HG02623 (cell line): ENCODE measurements around the gene TMC3.
"Not testable (repeated sequence)": the region's sequence is repeated elsewhere in the genome, so short reads cannot be mapped to it uniquely, and the experiment has no call there.

Experiments used
- ATAC-seq: cut with Tn5 transposase; IDR thresholded peaks from one replicate; pipeline ENCODE4 v1.9.1; 2021; ENCODE audit warnings: moderate library complexity; ENCODE audit not compliant: unreplicated experiment

Gene TMC3

GRCh38 chr15:81373775-81374395, at the start of gene TMC3:
Gene TMC3 (minus strand): TSS chr15:81374213. CDS start chr15:81374077, 136 bp downstream.
- ATAC-seq, result no peak

DNA sequence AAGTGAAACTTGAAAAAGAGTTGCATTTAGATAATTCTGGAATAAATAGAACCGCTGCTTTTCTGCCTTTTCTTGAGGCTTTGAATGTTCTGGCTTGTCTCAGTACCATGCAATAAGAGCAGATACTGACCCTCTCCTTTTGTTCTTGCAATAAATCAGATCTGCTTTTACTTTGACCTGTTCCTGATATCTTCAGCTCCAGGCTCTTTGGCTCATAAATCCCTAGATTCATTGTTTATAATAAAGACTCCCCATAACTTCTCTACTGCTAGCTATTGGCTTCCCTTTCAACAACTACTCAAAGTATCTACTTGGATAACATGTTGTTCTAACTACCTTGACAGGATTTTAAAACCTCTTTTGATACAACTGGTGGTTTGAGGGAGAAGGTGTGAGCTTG, 47.4 kb upstream of the TMC3 start:
- no peak for ATAC-seq

- ATAC-seq, result no peak
Measured at GRCh38 chr15:81419332-81419943, 45.4 kb upstream of the TMC3 start.

- ATAC-seq, result no peak
Measured at GRCh38 chr15:81418891-81419290, 44.9 kb upstream of the TMC3 start.

GRCh38 chr15:81418444-81418843, 44.4 kb upstream of the TMC3 start:
- no peak for ATAC-seq

- not testable (repeated sequence) for ATAC-seq
Measured at GRCh38 chr15:81414274-81414968, 40.4 kb upstream of the TMC3 start.

GRCh38 chr15:81413851-81414250, 39.8 kb upstream of the TMC3 start:
- ATAC-seq, result no peak

DNA sequence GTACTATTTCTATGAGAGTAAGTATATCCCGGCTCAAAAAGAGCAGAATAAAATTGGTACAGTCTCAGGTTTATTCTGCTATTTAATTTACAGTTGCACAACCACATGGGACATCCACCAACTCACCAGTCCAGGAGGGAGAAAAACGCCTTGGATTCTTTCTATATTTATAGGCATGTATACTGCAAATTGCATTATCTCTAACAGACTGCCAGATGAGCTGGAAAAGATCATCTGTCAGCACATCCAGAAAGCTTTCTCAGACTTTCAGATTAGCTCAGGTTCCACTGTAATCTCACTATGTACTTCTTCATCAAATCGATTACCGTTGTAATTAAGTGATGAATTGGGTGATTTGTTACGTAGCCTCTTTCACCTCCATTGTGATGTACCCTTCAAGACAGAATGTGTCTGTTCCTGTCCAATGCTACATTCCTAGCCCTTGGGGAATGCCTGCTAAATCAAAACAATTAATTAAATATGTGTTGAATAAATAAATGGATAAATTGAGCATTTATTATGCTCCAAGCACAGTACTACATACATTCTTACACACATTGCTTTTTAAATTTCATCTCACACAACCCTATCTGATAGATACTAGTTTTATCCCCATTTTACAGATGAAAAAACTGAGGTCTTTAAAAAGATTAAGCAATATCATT, 38.1 kb upstream of the TMC3 start:
- no peak for ATAC-seq

DNA sequence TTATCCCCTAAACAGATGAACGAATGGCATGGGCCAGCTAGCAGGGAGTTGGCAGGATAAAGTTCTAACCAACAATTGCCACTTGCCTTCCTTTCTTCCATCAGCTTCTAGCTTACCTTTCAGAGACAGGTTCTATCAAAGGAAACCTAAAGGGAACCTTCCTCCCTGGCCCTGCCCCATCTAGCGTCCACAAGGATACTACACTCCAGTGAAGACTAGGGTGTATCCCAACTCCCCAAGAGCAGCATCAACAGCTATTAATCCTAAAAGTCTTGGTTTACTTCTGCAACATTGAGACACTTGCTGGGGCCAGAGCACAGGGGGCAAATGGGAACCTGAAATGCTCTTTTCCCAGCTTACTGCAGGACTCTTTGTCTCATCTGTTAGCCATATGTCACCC, 37.0 kb upstream of the TMC3 start:
- no peak for ATAC-seq

- no peak for ATAC-seq
Measured at GRCh38 chr15:81410318-81410753, 36.3 kb upstream of the TMC3 start.

- ATAC-seq, result no peak
Measured at GRCh38 chr15:81407718-81408117, 33.7 kb upstream of the TMC3 start.

DNA sequence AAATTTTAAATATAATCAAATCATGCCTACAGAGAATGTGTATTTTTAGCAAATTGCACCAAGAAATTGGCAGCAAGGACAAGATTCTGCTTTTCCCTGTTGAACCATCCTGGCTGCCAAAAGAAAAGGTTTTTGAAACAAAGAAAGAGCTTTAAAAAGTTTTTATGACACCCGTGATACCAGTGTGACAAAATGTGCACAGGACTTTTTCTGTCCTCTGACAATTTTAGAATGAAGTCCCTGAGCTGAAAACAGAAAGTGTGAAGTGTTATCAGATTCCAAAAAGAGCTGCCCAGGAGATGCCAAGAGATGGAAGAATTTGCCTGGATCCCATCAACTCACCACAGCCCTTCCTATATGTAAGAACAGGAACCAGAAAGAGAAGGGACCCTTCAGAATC, 33.2 kb upstream of the TMC3 start:
- ATAC-seq, result no peak

DNA sequence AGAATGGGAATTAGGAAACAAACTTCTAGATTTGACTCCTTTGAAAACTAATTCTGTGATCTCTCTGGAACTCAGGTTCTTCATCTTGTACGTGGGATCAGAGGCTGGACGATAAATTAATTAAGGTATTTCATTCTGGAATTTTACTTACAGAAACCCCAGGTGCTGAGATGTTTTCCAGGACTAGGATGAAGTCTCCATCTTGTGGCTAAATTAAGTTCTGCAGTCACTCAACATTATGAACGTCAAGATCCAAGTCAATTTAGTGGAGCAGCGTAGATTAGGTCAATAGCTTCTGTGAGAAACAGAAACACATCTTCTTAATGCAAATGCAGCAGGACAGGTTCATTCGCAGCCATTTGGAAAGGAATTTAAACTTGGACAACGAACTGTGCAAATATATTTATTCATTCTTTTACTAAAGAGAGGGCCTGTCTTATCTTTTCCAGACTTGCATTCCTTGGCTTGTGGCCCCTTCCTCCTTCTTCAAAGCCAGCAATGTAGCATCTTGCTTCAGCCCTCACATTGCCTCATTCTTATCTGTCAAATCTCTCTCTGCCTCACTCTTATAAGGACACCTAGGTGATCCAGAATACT, 26.7 kb upstream of the TMC3 start:
- no peak for ATAC-seq

GRCh38 chr15:81398910-81399551, 25.0 kb upstream of the TMC3 start:
- no peak for ATAC-seq

DNA sequence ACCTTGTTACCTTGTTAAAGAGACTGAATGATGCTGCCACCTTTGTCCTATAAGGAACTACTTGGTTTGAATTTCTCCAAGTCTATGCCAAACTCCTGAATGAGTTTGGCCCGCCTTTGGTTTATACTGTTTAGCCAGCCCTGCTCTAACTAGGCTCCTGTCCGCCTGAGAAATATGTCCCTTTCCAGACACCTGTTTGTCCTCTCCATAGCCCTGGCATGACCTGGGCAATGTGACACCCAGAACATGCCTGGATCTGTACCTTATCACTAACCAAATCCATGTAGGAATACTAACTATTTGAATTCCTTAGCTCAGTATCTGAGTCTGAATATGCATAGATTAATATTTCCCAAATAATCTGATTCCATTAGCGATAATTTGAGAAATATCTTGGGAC, 24.4 kb upstream of the TMC3 start:
- no peak for ATAC-seq

GRCh38 chr15:81394603-81395002, 20.6 kb upstream of the TMC3 start:
- ATAC-seq, result no peak

DNA sequence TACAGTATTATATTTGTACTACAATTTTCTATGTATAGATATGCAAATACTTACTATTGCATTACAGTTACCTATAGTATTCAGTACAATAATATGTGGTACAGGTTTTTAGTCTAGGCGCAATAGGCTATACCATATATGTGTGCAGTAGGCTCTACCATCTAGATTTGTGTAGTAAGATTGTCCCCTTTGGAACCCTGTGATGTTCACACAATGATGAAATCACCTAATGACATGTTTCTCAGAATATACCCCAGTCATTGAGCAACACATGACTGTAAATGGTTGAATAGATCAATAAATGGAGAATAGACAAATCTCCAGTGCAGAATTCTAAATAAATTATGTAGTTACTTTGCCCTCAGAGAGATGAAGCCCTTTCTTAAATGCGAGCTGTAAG, 17.6 kb upstream of the TMC3 start:
- ATAC-seq, result no peak

DNA sequence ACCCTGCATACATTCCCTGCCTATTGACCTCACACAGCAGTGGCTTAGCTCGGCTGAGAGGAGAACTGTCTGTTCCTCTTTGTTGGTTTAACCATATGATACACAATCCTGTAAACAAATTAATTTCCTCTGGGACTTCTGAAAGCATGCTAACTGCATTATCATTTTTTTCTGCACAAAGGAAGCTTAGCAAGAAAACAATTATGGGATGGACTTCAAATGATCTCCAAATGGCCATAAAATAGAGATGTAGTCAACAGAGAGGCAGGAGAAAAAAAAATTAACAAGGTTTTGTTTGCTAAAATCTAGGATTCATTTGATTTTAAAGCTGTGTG, 14.4 kb upstream of the TMC3 start:
- no peak for ATAC-seq

DNA sequence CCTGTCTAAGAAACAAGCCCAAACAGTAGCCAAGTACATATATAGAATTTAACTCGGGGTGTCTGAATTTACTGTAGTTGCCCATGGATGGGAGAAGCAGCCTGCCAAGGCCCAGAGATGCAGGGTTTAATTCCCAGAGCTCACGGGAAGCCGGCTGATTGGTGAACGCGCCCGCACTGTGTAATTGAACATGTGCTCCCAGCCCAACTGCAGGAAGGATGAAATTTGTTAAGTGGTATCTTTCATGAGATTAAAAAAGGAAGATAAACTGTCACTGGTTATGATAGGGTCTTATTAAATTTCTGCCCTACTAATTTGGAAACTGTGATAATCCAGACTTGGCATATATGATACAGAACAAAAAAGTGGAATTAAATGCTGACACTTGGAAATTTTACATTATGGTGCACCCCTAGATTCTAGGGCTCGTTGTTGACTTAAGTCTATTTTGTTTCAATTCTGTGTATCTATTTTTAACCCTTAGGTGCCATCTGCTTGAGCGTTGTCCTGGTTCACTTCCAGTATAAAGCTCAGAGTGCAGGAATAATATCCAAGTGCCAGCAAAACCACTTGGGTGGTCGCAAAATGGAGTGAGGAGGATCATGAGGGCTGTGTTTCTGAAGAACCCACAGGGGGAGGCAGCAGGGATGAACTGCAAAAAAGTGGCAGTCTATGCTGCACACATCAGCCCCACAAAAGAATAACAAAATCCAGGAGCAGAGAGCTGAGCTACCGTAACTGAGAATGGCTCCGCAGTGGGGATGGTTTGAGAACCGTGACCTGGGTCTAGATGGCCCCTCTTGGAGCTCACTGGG, 13.8 kb upstream of the TMC3 start:
- ATAC-seq, result no peak

GRCh38 chr15:81386947-81387346, 12.9 kb upstream of the TMC3 start:
- ATAC-seq, result no peak
